HepG2 (cell line): ENCODE results near the gene AHNAK. TPM values are rescaled to one million over a fixed set of nuclear protein-coding genes. Genes with fewer than 3 reads are reported as not detected.
A peak's percentile ranks its signal among the peaks of the same experiment; 100 is the strongest.

Experiments
- ARID4A ChIP-seq: sonication (generic); formaldehyde crosslinking; IDR thresholded peaks from 2 replicates; pipeline ENCODE4 v1.5.0; 2020; ENCODE audit warnings: mild to moderate bottlenecking, missing genetic modification reagents, borderline replicate concordance
- EP300 ChIP-seq, 3 experiments: sonication (generic) in 1 of 3; formaldehyde crosslinking in 1 of 3; IDR thresholded peaks; 2 replicates each; pipeline versions ENCODE4 v1.5.1 to v1.6.1; 2011 to 2020; ENCODE audit warnings: low read depth in 2 of 3, low read length in 2 of 3, borderline replicate concordance in 1 of 3, improper control_type of control experiment in 1 of 3, mild to moderate bottlenecking in 1 of 3, missing genetic modification reagents in 1 of 3, moderate library complexity in 1 of 3
- FOXA1 ChIP-seq, 2 experiments: fragments of 450-650 bp in 1 of 2; sonication (generic) in 1 of 2; formaldehyde crosslinking in 1 of 2; IDR thresholded peaks; 2 replicates each; pipeline versions ENCODE4 v1.4.0 to v1.6.1; 2016 to 2020; ENCODE audit warnings: missing genetic modification reagents in 1 of 2
- GMEB1 ChIP-seq: sonication (generic); formaldehyde crosslinking; IDR thresholded peaks from 2 replicates; pipeline ENCODE4 v1.5.1; 2020; ENCODE audit warnings: missing genetic modification reagents, mild to moderate bottlenecking, borderline replicate concordance
- HDAC2 ChIP-seq: sonication (generic); formaldehyde crosslinking; IDR thresholded peaks from 2 replicates; pipeline ENCODE4 v1.4.0; 2020; ENCODE audit warnings: missing genetic modification reagents
- HMG20A ChIP-seq: IDR thresholded peaks from 2 replicates; pipeline ENCODE4 v1.6.1; 2016; ENCODE audit warnings: borderline replicate concordance
- HNF4G ChIP-seq, 2 experiments: sonication (generic) in 1 of 2; formaldehyde crosslinking in 1 of 2; IDR thresholded peaks; 2 replicates each; pipeline versions ENCODE4 v1.4.0 to v1.6.1; 2011 to 2020; ENCODE audit warnings: borderline replicate concordance in 2 of 2, low read depth in 2 of 2, mild to moderate bottlenecking in 2 of 2, low read length in 1 of 2, missing genetic modification reagents in 1 of 2, moderate library complexity in 1 of 2
- IKZF4 ChIP-seq: sonication (generic); formaldehyde crosslinking; IDR thresholded peaks from 2 replicates; pipeline ENCODE4 v1.5.1; 2020; ENCODE audit warnings: borderline replicate concordance, mild to moderate bottlenecking, low read depth, missing genetic modification reagents; ENCODE audit errors: not compliant biosample characterization
- MEIS2 ChIP-seq: sonication (generic); formaldehyde crosslinking; IDR thresholded peaks from 2 replicates; pipeline ENCODE4 v1.9.0; 2021; ENCODE audit warnings: mild to moderate bottlenecking, missing genetic modification reagents
- NCOA2 ChIP-seq: sonication (generic); formaldehyde crosslinking; IDR thresholded peaks from 2 replicates; pipeline ENCODE4 v1.8.0; 2022; ENCODE audit warnings: inconsistent platforms
- NR2F6 ChIP-seq, 2 experiments: IDR thresholded peaks; 2 replicates each; pipeline ENCODE4 v1.6.1; 2016; ENCODE audit warnings: antibody characterized with exemption in 1 of 2, mild to moderate bottlenecking in 1 of 2
- PBX2 ChIP-seq: IDR thresholded peaks from 2 replicates; pipeline ENCODE4 v1.6.1; 2016; ENCODE audit warnings: control low read depth
- SOX5 ChIP-seq: IDR thresholded peaks from 2 replicates; pipeline ENCODE4 v1.6.1; 2016; ENCODE audit warnings: borderline replicate concordance
- STAG1 ChIP-seq: sonication (generic); formaldehyde crosslinking; IDR thresholded peaks from 2 replicates; pipeline ENCODE4 v1.4.0; 2020; ENCODE audit warnings: missing genetic modification reagents
- ZNF121 ChIP-seq: sonication (generic); formaldehyde crosslinking; IDR thresholded peaks from 2 replicates; pipeline ENCODE4 v1.5.0; 2020; ENCODE audit warnings: mild to moderate bottlenecking, missing genetic modification reagents
- ZNF569 ChIP-seq: sonication (generic); formaldehyde crosslinking; IDR thresholded peaks from 2 replicates; pipeline ENCODE4 v1.5.0; 2020; ENCODE audit warnings: mild to moderate bottlenecking, missing genetic modification reagents, moderate library complexity, borderline replicate concordance
- ZNF660 ChIP-seq: sonication (generic); formaldehyde crosslinking; IDR thresholded peaks from 2 replicates; pipeline ENCODE4 v1.5.1; 2020; ENCODE audit warnings: mild to moderate bottlenecking, low read depth, missing genetic modification reagents, borderline replicate concordance
- ZNF800 ChIP-seq: sonication (generic); formaldehyde crosslinking; IDR thresholded peaks from 2 replicates; pipeline ENCODE4 v1.4.0; 2020; ENCODE audit warnings: missing genetic modification reagents
- polyA plus RNA-seq, 8 experiments: library from polyadenylated mRNA; depleted of rRNA in 3 of 8; stranded (reverse) in 7 of 8; unstranded in 1 of 8; fragments of >200 nt; fragmentation: Illumina TruSeq in 4 of 8; extraction: Trizol in 4 of 8; gene quantifications; 2 replicates each; pipeline versions ENCODE4 v1.2.1 to v1.2.3, GENCODE V29; 2011 to 2016; ENCODE audit warnings: low read depth in 4 of 8, missing spikeins in 1 of 8, mixed read lengths in 1 of 8; ENCODE audit not compliant: insufficient read depth in 1 of 8
- total RNA-seq, 5 experiments: library from RNA; depleted of rRNA; stranded (reverse); fragments of >200 nt; fragmentation: Illumina TruSeq; extraction: Trizol; gene quantifications; 2 replicates each; pipeline ENCODE4 v1.2.3, GENCODE V29; 2016; ENCODE audit warnings: low read depth in 1 of 5

AHNAK gene
- total and polyA plus RNA-seq, 2 of the 13 experiments (the other 11 are each of a cell fraction or from before 2014, with no cell fraction given), result 23.4 to 25.0 TPM

- no peak for TF ChIP-seq GMEB1 (CRISPR knock-in tag)
- no peak for TF ChIP-seq FOXA1 (IDR thresholded peaks at IDR 0.05)
- peak; percentile 55; the same call in 1 of the 2 replicates for TF ChIP-seq FOXA1 (CRISPR knock-in tag; IDR thresholded peaks at IDR 0.05)
- no peak for TF ChIP-seq ZNF121
- TF ChIP-seq NCOA2 (CRISPR knock-in tag), result peak; percentile 23; the same call in 1 of the 2 replicates
- TF ChIP-seq EP300 (IDR thresholded peaks at IDR 0.05; ENCODE audit: low read depth in 2 of 2, low read length in 2 of 2), result peak in 1 of 2 experiments; percentile 71; a peak in 2 of 4 replicates
- peak; percentile 54; the same call in 1 of the 2 replicates for TF ChIP-seq EP300 (CRISPR knock-in tag; IDR thresholded peaks at IDR 0.05; ENCODE audit: borderline replicate concordance)
- no peak for TF ChIP-seq IKZF4 (CRISPR knock-in tag)
- TF ChIP-seq ZNF660 (CRISPR knock-in tag), result no peak
- peak; percentile 63; the same call in 1 of the 2 replicates for TF ChIP-seq SOX5 (CRISPR knock-in tag)
- TF ChIP-seq MEIS2 (CRISPR knock-in tag), result peak; percentile 84
- TF ChIP-seq STAG1 (CRISPR knock-in tag), result peak; percentile 76
- TF ChIP-seq HNF4G (IDR thresholded peaks at IDR 0.05; ENCODE audit: borderline replicate concordance, low read depth, low read length), result peak; percentile 60
- TF ChIP-seq HNF4G (CRISPR knock-in tag; IDR thresholded peaks at IDR 0.05; ENCODE audit: borderline replicate concordance, low read depth), result no peak
- no peak for TF ChIP-seq ZNF569 (CRISPR knock-in tag)
- TF ChIP-seq HMG20A (CRISPR knock-in tag), result peak; percentile 61; the same call in 1 of the 2 replicates
- peak; percentile 58; the same call in 1 of the 2 replicates for TF ChIP-seq NR2F6 (IDR thresholded peaks at IDR 0.05)
- peak; percentile 74 for TF ChIP-seq NR2F6 (CRISPR knock-in tag; IDR thresholded peaks at IDR 0.05)
- no peak for TF ChIP-seq ZNF800 (CRISPR knock-in tag)
- TF ChIP-seq PBX2, result peak; percentile 77
- TF ChIP-seq HDAC2 (CRISPR knock-in tag), result peak; percentile 76
- TF ChIP-seq ARID4A (CRISPR knock-in tag), result peak; percentile 27; the same call in 1 of the 2 replicates
These were observed 49.3 kb downstream of the AHNAK start (continued) for GRCh38 chr11:62497132-62497801.
